ENCODE results near the gene PIGR.

PIGR gene

GRCh38 chr1:206909161-206909882 lies 36.9 kb downstream of the PIGR start:
- DNase-seq, result peak; percentile 77

- peak; percentile 50 for DNase-seq
These were observed 38.2 kb downstream of the PIGR start for GRCh38 chr1:206908038-206908437.

DNA sequence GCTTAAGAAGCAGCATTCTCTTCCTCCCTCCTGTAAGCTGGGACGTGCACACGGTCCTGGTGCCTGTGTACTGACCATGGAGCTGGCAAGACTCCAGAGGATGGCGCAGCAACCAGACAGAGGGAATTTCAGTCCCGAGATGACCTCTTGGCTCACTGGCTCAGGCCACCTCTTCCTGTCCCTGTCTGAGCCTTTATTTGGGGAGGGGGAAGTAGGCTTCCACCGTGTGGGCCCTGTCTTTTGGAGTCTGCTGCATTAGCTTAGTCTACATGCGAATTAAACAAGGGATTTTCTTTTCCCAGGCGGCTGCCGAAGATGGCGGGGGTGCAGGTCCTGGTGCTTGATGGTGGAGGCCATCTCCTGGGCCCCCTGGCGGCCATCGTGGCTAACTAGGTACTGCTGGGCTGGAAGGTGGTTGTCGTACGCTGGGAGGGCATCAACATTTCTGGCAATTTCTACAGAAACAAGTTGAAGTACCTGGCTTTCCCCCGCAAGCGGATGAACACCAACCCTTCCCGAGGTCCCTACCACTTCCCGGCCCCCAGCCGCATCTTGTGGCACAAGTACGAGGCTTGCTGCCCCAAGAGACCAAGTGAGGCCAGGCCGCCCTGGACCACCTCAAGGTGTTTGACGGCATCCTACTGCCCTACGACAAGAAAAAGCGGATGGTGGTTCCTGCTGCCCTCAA lies 38.8 kb downstream of the PIGR start:
- peak; percentile 51 for DNase-seq

DNA sequence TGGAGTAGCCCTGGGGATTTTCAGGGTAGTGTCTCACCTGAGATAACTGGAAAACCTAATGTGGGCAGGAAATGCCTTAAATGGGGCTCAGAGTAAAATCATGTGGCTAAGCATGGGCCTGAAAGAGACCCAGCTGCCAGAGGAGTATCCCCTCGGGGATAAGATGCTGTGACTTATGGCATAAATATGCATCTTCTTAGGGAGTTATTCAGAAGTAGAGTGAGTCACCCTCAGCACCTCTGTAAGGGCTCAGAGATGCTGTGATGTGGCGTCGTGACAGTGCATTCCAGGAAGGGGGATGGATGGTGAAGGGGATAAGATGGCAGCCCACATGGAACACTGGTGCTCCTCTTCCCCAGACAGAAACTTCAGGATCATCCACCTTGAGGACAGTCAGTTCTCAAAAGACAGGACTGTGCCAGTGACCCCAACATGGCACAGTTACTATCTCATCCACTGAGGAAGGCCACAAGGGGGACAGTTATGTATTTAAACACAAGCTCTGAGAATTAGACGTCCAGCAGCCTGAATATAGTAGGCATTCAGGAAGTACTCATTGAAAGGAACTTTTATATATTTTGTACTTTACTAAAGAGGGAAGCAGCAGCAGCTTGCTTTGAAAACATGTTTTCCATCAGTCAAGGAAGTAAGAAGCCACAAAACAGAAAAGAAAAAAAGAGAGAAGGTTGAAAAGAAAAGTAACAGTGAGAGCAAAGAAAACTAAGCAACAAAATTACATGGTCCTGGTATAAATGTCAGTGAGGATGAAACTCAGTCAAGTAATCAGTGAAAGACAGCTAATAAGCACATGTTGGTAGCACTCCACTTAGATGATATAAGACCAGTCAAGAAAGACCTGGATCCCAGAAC lies 40.7 kb downstream of the PIGR start:
- DNase-seq, result peak; percentile 67

DNA sequence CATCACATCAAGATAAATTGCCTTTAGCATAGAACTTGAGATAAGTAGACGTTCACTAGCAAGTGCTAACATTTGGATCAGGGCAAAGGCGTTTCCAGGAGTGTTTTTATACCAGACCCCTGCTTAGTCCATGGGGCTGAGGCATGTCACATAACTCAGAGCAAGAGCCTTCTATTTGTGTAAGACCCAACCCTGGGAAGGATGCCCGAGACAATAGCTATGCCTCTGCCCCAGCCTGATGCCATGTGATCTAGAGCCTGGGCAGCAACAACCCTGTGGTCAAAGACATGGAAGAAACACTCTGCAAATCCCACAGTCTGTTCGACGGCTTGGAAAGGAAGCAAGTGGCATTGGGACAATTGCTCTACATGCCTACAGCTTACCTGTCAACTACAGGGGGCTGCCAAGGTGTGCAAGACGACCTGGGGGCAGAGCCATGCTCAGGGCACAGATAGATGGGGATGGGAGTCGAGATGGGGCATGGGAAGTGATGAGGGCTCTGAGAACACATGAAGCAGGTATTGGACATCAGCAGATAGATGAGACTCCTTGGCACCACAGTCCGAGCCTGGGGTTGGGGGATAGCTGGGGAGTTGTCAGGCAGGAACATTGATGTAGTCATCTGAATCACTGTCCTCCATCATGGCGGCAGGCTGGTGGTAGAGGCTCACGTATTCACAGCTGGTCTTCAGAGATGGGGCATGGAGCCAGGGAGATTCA lies 41.7 kb downstream of the PIGR start:
- DNase-seq, result peak; percentile 47

GRCh38 chr1:206903687-206904086 lies 42.6 kb downstream of the PIGR start:
- DNase-seq, result no peak

DNA sequence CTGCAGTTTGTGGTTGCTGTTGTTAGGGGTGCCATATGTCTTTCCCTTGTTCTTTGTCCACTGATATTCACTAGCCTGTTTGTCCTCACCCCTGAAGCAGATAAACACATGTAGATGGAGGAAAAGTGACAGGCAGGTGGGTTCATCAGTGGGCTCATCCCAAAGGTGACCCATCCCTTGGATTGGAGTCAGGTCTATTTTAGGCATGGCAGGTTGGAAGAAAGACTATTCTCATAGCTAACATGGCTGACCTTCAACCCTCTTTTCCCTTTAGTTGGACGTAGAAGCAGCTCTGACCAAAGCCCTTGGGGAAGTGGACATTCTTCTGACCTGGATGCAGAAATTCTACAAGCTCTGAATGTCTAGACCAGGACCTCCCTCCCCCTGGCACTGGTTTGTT lies 43.6 kb downstream of the PIGR start:
- no peak for DNase-seq

GRCh38 chr1:206901944-206902343 lies 44.3 kb downstream of the PIGR start:
- DNase-seq, result no peak

- peak; percentile 48 for DNase-seq
These were observed 46.1 kb downstream of the PIGR start for GRCh38 chr1:206900149-206900548.

- DNase-seq, result no peak
These were observed 46.5 kb downstream of the PIGR start for GRCh38 chr1:206899717-206900116.

- DNase-seq, result peak; percentile 51
These were observed 47.3 kb downstream of the PIGR start for GRCh38 chr1:206898915-206899431.

DNA sequence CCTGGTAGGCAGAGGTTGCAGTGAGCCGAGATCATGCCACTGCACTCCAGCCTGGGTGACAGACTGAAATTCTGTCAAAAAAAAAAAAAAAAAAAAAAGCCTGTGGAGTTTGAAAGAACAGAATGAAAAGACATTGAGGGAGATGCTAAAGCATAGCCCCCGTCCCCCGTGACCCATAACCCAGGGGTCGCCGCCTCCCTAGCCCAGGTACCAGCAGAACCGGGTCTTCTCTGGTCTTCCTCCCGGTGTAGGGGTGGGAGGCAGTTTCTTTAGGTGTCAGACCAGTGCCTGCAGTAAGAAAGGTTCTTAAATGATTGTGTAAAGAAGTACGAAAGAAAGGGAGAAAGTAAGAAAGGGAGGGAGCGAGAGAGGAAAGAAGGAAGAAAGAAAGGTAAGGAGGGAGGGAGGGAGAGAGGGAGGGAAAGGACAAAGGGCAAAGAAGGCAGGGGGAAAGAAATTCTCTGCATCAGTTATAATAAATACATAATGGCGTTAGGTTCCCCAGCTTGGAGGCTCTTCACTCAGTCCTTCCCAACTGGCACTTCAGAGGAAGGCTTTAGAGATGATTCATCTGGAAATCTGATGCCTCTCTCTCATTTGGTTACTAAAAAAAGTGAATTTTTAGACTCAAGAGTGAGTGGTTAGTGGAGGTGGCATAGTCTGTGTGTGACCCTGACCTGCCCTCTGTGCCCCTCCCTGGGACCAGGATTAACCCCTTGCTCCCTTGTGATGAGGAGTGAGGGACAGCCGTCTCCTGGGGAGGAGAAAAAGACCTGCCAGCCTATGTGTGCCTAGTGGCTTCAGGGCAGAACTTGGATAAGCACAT lies 48.0 kb downstream of the PIGR start:
- DNase-seq, result peak; percentile 52

- DNase-seq, result peak; percentile 72
These were observed 49.1 kb downstream of the PIGR start, which contains the start of gene IL24 for GRCh38 chr1:206897175-206897574. Gene IL24, plus strand, starts transcription at chr1:206897443. Its CDS starts 390 bp downstream, at chr1:206897833.

- no peak for DNase-seq
These were observed 50.0 kb downstream of the PIGR start for GRCh38 chr1:206896261-206896660.

DNA sequence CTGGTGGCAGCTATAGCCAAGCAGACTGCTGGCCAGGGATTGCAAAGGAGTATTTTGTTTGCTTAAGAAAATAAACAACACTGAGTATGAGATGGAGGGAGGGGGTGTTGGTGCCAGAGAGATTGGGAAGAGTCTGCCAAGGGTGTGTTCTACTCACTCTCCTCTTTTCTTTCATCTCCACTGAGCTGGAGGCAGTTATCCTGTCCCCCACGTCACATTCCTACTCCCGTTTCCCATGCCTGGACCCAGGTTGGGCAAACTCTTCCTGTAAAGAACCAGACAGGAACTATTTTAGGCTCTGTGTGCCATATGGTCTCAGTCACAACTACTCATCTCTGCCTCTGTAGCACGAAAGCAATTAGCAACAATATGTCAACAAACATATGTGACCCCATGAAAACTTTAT lies 50.4 kb downstream of the PIGR start:
- no peak for DNase-seq

- DNase-seq, result peak; percentile 46
These were observed 50.9 kb downstream of the PIGR start for GRCh38 chr1:206895325-206895724.

GRCh38 chr1:206893380-206893779 lies 52.9 kb downstream of the PIGR start:
- no peak for DNase-seq

GRCh38 chr1:206892351-206892984 lies 53.8 kb downstream of the PIGR start:
- DNase-seq, result no peak

GRCh38 chr1:206891412-206891811 lies 54.9 kb downstream of the PIGR start:
- DNase-seq, result no peak

- DNase-seq, result no peak
These were observed 55.9 kb downstream of the PIGR start for GRCh38 chr1:206890125-206891060.
